CD4-positive, alpha-beta T cell treated with Interleukin-6 for 4 hours (primary cell): ENCODE measurements around the gene NXPE3.
A peak's percentile ranks its signal among the peaks of the same experiment; 100 is the strongest.

ENCODE experiments used
- DNase-seq: peaks from one replicate; pipeline ENCODE4 v3.0.0-alpha.2; 2020; ENCODE audit warnings: mixed read lengths

Gene NXPE3

GRCh38 chr3:101829437-101829830 lies 50.4 kb downstream of the NXPE3 start:
- no peak for DNase-seq

- DNase-seq, result no peak
Measured at GRCh38 chr3:101829874-101830273, 50.9 kb downstream of the NXPE3 start.

- no peak for DNase-seq
Measured at GRCh38 chr3:101833446-101833974, 54.5 kb downstream of the NXPE3 start.

- DNase-seq, result no peak
Measured at GRCh38 chr3:101835676-101836075, 56.7 kb downstream of the NXPE3 start.

- DNase-seq, result no peak
Measured at GRCh38 chr3:101836160-101836559, 57.1 kb downstream of the NXPE3 start.

GRCh38 chr3:101836652-101837598 lies 57.9 kb downstream of the NXPE3 start:
- no peak for DNase-seq

- DNase-seq, result no peak
Measured at GRCh38 chr3:101838691-101839090, 59.7 kb downstream of the NXPE3 start.

- DNase-seq, result no peak
Measured at GRCh38 chr3:101840066-101840465, 61.1 kb downstream of the NXPE3 start.

- DNase-seq, result no peak
Measured at GRCh38 chr3:101842245-101842934, 63.4 kb downstream of the NXPE3 start.

- no peak for DNase-seq
Measured at GRCh38 chr3:101842935-101843330, 63.9 kb downstream of the NXPE3 start.

GRCh38 chr3:101845425-101845824 lies 66.4 kb downstream of the NXPE3 start:
- no peak for DNase-seq

GRCh38 chr3:101846709-101847108 lies 67.7 kb downstream of the NXPE3 start:
- DNase-seq, result no peak

- no peak for DNase-seq
Measured at GRCh38 chr3:101847328-101847727, 68.3 kb downstream of the NXPE3 start.

GRCh38 chr3:101848326-101848725 lies 69.3 kb downstream of the NXPE3 start:
- DNase-seq, result no peak

- peak; percentile 95 for DNase-seq
Measured at GRCh38 chr3:101848754-101849713, 70.0 kb downstream of the NXPE3 start, which contains the start of gene NFKBIZ. NFKBIZ (plus strand) TSS chr3:101849514; CDS start chr3:101849629, 115 bp downstream.

- DNase-seq, result peak; percentile 74
Measured at GRCh38 chr3:101849714-101850245, 70.8 kb downstream of the NXPE3 start.

- DNase-seq, result peak; percentile 48
Measured at GRCh38 chr3:101850246-101851051, 71.4 kb downstream of the NXPE3 start.

GRCh38 chr3:101851072-101851770 lies 72.2 kb downstream of the NXPE3 start:
- DNase-seq, result no peak

GRCh38 chr3:101851850-101852714 lies 73.1 kb downstream of the NXPE3 start:
- no peak for DNase-seq
